Measurements from ENCODE around the gene ZNF689. TPM values are rescaled to one million over a fixed set of nuclear protein-coding genes. Genes with fewer than 3 reads are reported as not detected.

ZNF689 gene
- total and polyA plus RNA-seq, 12 donors = 2.9 to 12.9 (median 9.1) TPM

- Histone ChIP-seq H3K9me3 (replicated peaks in 1 of 3) (no peaks in the 10 kb centered on the region), H3K4me1 (replicated peaks in 1 of 2) (peaks cover 0 to 5% of the 10 kb centered on the region in 2 donors), H3K4me3 (peak overlapping the region in 1 of 4 donors; percentile 27), H3K27ac (peak overlapping the region in 1 of 5 donors; percentile 16), H3K27me3 (no peaks in the 10 kb centered on the region), H3K36me3 (replicated peaks in 1 of 2) (no peaks in the 10 kb centered on the region)
- WGBS, 4 donors = 33 to 38% (median 37%) methylated on average over 18 of the region's 18 CpGs
- intact Hi-C loops (cut with DNase I) = loop anchor here in 1 of 2 donors (10.0 kb wide), 1 partner anchor 174 kb away; no protein-coding TSS in a partner anchor
- DNase-seq = peak; percentile 84 to 95 (median 85)
- TF ChIP-seq POLR2A (IDR thresholded peaks at IDR 0.05) (no peak), CTCF (IDR thresholded peaks at IDR 0.05) (peak; percentile 85 to 92 (median 89))
Observed at GRCh38 chr16:30628628-30629540, 18.7 kb upstream of the ZNF689 start.

GRCh38 chr16:30626236-30626635, 16.0 kb upstream of the ZNF689 start:
- no peak overlapping the region for H3K4me3 ChIP-seq
- WGBS, 4 donors = 87% methylated on average over 9 of the region's 9 CpGs
- DNase-seq = no peak
- no peaks in the 10 kb centered on the region for H3K9me3 ChIP-seq (replicated peaks in 1 of 3)
- intact Hi-C loops (cut with DNase I) = loop anchor here in 1 of 2 donors (10.0 kb wide), 1 partner anchor 171 kb away; no protein-coding TSS in a partner anchor
- no peaks in the 10 kb centered on the region for H3K27me3 ChIP-seq
- H3K27ac ChIP-seq = no peak overlapping the region
- H3K36me3 ChIP-seq (replicated peaks in 1 of 2) = no peaks in the 10 kb centered on the region
- TF ChIP-seq POLR2A (IDR thresholded peaks at IDR 0.05) (no peak), CTCF (IDR thresholded peaks at IDR 0.05) (no peak)
- no peaks in the 10 kb centered on the region for H3K4me1 ChIP-seq (replicated peaks in 1 of 2)

- WGBS, 4 donors = 77 to 82% (median 81%) methylated on average over 11 of the region's 11 CpGs
- Histone ChIP-seq H3K36me3 (replicated peaks in 1 of 2) (no peaks in the 10 kb centered on the region), H3K27me3 (no peaks in the 10 kb centered on the region), H3K4me1 (replicated peaks in 1 of 2) (peaks cover 0 to 13% of the 10 kb centered on the region in 2 donors), H3K9me3 (replicated peaks in 1 of 3) (no peaks in the 10 kb centered on the region), H3K4me3 (no peak overlapping the region), H3K27ac (no peak overlapping the region)
- no peak for DNase-seq
- intact Hi-C loops (cut with DNase I) = loop anchor here in 1 of 2 donors (10.0 kb wide), 1 partner anchor 169 kb away; no protein-coding TSS in a partner anchor
- TF ChIP-seq CTCF (IDR thresholded peaks at IDR 0.05) (no peak), POLR2A (IDR thresholded peaks at IDR 0.05) (no peak)
Observed at GRCh38 chr16:30623536-30624283, 13.5 kb upstream of the ZNF689 start.

All from adrenal gland (tissue), 12 donors.